OCI-LY3 (cell line): ENCODE data around the gene MS4A6E.

Source experiments
- CTCF ChIP-seq: fragments of 200-600, 300-600 bp; sonication (generic); IDR thresholded peaks from 2 replicates; pipeline ENCODE4 v1.5.1; 2014; ENCODE audit warnings: antibody characterized with exemption, low read length, low read depth
- EZH2phosphoT487 ChIP-seq: fragments of 200-600 bp; shearing (Covaris generic); IDR thresholded peaks from 2 replicates; pipeline ENCODE4 v1.6.1; 2018; ENCODE audit warnings: antibody characterized with exemption, mixed run types, low read depth

DNA sequence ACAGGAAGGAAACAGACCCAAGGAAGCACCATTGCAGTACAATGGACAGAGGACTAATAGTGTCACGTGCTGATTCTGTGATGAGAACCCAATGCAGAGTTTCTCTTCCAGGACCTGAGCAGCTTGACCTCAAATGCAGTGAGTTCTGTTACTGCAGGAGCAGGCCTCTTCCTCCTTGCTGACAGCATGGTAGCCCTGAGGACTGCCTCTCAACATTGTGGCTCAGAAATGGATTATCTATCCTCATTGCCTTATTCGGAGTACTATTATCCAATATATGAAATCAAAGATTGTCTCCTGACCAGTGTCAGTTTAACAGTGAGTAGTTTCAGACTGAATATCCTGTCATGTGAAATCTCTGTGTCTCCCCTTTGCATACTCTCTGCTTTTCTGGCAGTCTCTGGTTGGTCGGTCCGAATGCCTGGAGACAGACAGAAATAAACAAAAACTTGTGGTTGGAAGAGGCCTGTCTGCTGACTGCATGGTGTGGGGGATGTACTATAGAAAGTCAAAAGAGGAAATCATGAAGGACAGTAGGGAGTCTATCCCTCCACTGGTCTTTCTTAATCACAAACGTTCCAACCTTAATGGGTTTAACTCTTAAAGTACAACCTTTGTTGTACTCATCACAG lies 62.3 kb downstream of the MS4A6E start:
- no peak for TF ChIP-seq CTCF
- TF ChIP-seq EZH2phosphoT487, result no peak
